Measurements from ENCODE around the gene WDR75.
"Not testable (repeated sequence)": the region's sequence is repeated elsewhere in the genome, so short reads cannot be mapped to it uniquely, and the experiment has no call there.

Gene WDR75

DNA sequence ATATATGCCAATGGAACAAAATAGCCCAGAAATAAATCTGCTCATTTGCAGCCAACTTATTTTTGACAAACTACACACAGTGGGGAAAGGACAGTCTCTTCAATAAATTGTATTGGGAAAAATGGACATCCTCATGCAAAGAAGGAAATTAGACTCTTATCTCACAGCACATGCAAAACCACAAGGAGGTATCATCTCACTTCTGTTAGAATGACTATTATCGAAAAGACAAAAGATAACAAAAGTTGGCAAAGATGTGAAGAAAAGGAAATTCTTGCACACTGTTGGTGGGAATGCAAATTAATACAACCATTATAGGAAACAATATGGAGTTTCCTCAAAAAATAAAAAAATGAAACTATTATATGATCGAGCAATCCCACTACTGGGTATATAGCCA, 16.3 kb upstream of the WDR75 start:
- TF ChIP-seq, protein P1, sequence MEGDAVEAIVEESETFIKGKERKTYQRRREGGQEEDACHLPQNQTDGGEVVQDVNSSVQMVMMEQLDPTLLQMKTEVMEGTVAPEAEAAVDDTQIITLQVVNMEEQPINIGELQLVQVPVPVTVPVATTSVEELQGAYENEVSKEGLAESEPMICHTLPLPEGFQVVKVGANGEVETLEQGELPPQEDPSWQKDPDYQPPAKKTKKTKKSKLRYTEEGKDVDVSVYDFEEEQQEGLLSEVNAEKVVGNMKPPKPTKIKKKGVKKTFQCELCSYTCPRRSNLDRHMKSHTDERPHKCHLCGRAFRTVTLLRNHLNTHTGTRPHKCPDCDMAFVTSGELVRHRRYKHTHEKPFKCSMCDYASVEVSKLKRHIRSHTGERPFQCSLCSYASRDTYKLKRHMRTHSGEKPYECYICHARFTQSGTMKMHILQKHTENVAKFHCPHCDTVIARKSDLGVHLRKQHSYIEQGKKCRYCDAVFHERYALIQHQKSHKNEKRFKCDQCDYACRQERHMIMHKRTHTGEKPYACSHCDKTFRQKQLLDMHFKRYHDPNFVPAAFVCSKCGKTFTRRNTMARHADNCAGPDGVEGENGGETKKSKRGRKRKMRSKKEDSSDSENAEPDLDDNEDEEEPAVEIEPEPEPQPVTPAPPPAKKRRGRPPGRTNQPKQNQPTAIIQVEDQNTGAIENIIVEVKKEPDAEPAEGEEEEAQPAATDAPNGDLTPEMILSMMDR (IDR thresholded peaks at IDR 0.05; ENCODE audit: extremely low read depth, missing control alignments) = no peak
- no peak for DNase-seq (ENCODE audit: low spot score)

DNA sequence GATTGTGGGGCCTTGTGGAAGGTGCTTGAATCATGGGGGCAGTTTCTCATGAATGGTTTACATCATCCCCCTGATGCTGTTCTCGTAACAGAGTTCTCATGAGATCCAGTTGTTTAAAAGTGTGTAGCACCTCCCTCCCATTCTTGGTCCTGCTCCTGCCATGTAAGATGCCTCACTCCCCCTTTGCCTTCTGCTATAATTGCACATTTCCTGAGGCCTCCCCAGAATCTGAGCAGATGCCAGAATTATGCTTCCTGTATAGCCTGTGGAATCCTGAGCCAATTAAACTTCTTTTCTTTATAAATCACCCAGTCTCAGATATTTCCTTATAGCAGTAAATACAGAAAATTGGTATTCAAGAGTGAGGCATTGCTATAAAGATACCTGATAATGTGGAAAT, 15.6 kb upstream of the WDR75 start:
- TF ChIP-seq, protein P1 (IDR thresholded peaks at IDR 0.05; ENCODE audit: extremely low read depth, missing control alignments) = no peak
- DNase-seq (ENCODE audit: low spot score) = no peak

DNA sequence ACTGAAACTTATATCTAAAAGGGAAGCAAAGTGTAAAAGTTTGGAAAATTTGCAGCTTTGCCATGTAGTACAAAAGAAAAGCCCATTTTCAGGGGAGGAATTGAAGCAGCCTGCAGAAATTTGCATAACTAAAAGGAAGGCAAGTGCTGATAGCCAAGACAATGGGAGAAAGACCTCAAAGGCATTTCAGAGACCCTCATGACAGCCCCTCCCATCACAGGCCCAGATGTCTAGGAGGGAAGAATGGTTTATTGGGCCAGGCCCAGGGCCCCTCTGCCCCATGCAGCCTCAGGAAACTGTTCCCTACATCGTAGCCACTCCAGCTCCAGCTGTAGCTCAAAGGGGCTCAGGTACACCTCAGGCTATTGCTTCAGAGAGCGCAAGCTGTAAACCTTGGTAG, 14.4 kb upstream of the WDR75 start:
- TF ChIP-seq, protein P1 (IDR thresholded peaks at IDR 0.05; ENCODE audit: extremely low read depth, missing control alignments) = no peak
- no peak for DNase-seq (ENCODE audit: low spot score)

DNA sequence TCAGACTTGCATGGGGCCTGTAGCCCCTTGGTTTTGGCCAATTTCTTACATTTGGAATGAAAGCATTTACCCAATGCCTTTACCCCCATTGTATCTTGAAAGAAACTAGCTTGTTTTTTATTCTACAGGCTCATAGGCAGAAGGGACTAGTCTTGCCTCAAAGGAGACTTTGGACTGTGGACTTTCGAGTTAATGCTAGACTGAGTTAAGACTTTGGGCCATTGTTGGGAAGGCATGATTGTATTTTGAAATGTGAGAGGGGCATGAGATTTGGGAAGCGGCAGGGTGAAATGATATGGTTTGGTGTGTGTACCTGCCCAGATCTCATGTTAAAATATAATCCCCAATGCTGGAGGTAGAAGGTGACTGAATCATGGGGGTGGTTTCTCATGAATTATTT, 13.4 kb upstream of the WDR75 start:
- no peak for DNase-seq (ENCODE audit: low spot score)
- TF ChIP-seq, protein P1 (IDR thresholded peaks at IDR 0.05; ENCODE audit: extremely low read depth, missing control alignments) = no peak

- not testable (repeated sequence) for DNase-seq (ENCODE audit: low spot score)
These were observed 10.8 kb upstream of the WDR75 start for GRCh38 chr2:189430448-189430847.

DNA sequence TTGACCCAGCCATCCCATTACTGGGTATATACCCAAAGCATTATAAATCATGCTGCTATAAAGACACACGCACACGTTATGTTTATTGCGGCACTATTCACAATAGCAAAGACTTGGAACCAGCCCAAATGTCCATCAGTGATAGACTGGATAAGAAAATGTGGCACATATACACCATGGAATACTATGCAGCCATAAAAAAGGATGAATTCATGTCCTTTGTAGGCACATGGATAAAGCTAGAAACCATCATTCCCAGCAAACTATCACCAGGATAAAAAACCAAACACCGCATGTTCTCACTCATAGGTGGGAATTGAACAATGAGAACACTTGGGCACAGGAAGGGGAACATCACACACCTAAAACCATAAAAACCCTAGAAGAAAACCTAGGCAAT, 5.5 kb upstream of the WDR75 start:
- not testable (repeated sequence) for DNase-seq (ENCODE audit: low spot score)

DNA sequence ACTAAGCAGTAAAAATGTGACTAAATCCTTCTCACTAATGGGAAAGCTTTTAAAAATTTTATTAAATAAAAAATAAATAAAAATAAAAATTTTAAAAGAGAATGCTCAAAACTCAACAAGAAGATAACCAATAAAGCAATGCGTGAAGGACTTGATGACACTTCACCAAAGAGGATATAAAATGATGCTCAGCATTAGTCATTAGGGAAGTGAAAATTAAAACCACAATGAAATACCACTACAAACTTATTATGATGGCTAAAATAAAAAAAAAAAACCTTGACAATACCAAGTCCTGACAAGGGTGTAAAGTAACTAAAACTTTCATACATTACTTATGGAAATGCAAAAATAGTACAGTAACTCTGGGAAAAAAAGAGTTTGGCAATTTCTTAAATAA, 3.3 kb upstream of the WDR75 start:
- TF ChIP-seq, protein P1 (IDR thresholded peaks at IDR 0.05; ENCODE audit: extremely low read depth, missing control alignments) = no peak
- DNase-seq (ENCODE audit: low spot score) = no peak

- DNase-seq (ENCODE audit: low spot score) = no peak
- TF ChIP-seq, protein P1 (IDR thresholded peaks at IDR 0.05; ENCODE audit: extremely low read depth, missing control alignments) = no peak
These were observed 1.9 kb upstream of the WDR75 start for GRCh38 chr2:189439342-189439741.

DNA sequence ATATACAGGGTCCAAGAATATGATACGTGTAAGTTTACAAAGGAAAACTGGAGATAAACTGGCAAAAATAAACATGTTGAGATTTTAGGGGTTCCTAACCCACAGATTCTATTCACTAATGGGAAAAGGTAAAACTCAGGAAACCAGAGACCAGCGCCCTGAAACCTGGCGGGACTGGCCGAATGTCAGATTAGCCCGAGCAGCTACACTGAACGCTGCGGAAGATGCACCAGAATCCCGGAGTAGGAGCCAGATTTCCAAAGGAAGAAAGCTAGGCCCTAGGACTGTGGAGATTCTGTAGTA, 679 bp upstream of the WDR75 start:
- TF ChIP-seq, protein P1 (IDR thresholded peaks at IDR 0.05; ENCODE audit: extremely low read depth, missing control alignments) = no peak
- no peak for DNase-seq (ENCODE audit: low spot score)
